Measurements from ENCODE around the gene RAB40C.

The RAB40C gene

DNA sequence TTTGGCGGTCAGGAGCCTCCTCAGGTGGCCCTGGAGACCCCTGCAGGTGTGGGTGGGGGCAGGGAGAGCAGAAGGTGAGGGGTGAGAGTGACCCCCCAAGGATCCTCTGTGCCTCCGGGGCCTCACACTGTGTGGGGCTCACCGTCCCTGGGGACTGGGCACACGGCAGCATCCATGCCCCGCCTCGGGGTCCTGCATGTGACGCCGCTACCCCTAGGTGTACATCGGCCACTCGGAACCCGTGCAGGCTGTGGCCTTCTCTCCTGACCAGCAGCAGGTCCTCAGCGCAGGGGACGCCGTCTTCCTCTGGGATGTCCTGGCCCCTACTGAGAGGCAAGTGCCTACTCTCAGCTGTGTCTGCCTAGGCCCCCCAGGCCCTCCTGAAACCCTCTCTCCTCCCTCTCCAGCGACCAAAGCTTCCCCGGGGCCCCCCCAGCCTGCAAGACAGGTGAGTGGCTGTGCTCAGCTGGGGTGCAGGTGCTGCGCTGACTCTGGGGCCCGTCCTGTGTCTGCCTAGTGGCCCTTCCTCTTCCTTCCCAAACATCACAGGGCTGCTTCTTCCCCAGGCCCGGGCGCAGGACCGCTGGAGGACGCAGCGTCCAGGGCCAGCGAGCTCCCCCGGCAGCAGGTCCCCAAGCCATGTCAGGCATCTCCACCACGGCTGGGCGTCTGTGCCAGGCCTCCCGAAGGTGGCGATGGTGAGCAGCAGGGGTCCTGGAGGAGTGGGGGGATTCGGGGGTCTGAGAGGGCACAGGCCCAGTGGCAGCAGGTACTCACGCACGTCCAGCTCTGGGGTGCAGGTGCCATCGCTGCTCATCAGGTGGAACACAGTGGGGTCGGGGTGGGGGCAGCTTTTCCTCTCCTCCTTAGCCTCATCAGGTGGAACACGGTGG, 69.1 kb downstream of the RAB40C start:
- Histone ChIP-seq H3K9me3 (ENCODE audit: control insufficient read depth, insufficient read depth, low read length) (no peaks in the 10 kb centered on the region), H3K4me1 (ENCODE audit: control insufficient read depth, insufficient read depth, low read length) (no peaks in the 10 kb centered on the region), H3K27me3 (ENCODE audit: control insufficient read depth, insufficient read depth, low read length) (no peaks in the 10 kb centered on the region), H3K4me3 (ENCODE audit: low read depth, low read length) (no peak overlapping the region), H3K9ac (ENCODE audit: low read depth, low read length) (no peak overlapping the region), H3K36me3 (ENCODE audit: control insufficient read depth, insufficient read depth, low read length) (peaks cover 41% of the 10 kb centered on the region)

- no peaks in the 10 kb centered on the region for H3K4me1 ChIP-seq (ENCODE audit: control insufficient read depth, insufficient read depth, low read length)
Observed at GRCh38 chr16:659618-660017, 69.8 kb downstream of the RAB40C start.

DNA sequence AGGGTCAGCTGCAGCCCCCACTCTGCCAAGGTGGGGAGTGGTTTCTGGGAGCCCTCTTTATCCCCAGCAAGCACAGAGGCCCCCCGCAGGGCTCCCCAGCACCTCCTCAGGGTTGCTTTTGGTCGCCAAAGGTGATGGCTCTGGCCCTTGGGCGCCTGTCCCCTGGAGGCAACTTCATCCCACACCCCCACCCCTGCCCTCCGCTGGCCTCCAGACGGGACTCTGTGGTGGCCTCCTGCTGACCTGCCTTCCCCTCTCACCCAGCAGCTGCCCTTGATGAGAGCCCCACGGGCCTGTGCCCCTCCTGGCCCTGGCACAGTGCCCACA, 70.2 kb downstream of the RAB40C start:
- no peaks in the 10 kb centered on the region for H3K4me1 ChIP-seq (ENCODE audit: control insufficient read depth, insufficient read depth, low read length)
- H3K27me3 ChIP-seq (ENCODE audit: control insufficient read depth, insufficient read depth, low read length): no peaks in the 10 kb centered on the region
- no peaks in the 10 kb centered on the region for H3K9me3 ChIP-seq (ENCODE audit: control insufficient read depth, insufficient read depth, low read length)
- H3K36me3 ChIP-seq (ENCODE audit: control insufficient read depth, insufficient read depth, low read length): peaks cover 41% of the 10 kb centered on the region
- H3K9ac ChIP-seq (ENCODE audit: low read depth, low read length): no peak overlapping the region
- no peak overlapping the region for H3K4me3 ChIP-seq (ENCODE audit: low read depth, low read length)

More at GRCh38 chr16:659618-660017, 69.8 kb downstream of the RAB40C start:
- no peak overlapping the region for H3K4me3 ChIP-seq (ENCODE audit: low read depth, low read length)
- H3K27me3 ChIP-seq (ENCODE audit: control insufficient read depth, insufficient read depth, low read length): no peaks in the 10 kb centered on the region
- H3K9me3 ChIP-seq (ENCODE audit: control insufficient read depth, insufficient read depth, low read length): no peaks in the 10 kb centered on the region
- H3K36me3 ChIP-seq (ENCODE audit: control insufficient read depth, insufficient read depth, low read length): peaks cover 41% of the 10 kb centered on the region
- H3K9ac ChIP-seq (ENCODE audit: low read depth, low read length): no peak overlapping the region

- Histone ChIP-seq H3K27me3 (ENCODE audit: control insufficient read depth, insufficient read depth, low read length) (no peaks in the 10 kb centered on the region), H3K36me3 (ENCODE audit: control insufficient read depth, insufficient read depth, low read length) (peaks cover 38% of the 10 kb centered on the region), H3K9ac (ENCODE audit: low read depth, low read length) (peak overlapping the region; percentile 54), H3K4me3 (ENCODE audit: low read depth, low read length) (no peak overlapping the region), H3K9me3 (ENCODE audit: control insufficient read depth, insufficient read depth, low read length) (no peaks in the 10 kb centered on the region), H3K4me1 (ENCODE audit: control insufficient read depth, insufficient read depth, low read length) (no peaks in the 10 kb centered on the region)
Observed at GRCh38 chr16:660459-661183, 70.8 kb downstream of the RAB40C start.

DNA sequence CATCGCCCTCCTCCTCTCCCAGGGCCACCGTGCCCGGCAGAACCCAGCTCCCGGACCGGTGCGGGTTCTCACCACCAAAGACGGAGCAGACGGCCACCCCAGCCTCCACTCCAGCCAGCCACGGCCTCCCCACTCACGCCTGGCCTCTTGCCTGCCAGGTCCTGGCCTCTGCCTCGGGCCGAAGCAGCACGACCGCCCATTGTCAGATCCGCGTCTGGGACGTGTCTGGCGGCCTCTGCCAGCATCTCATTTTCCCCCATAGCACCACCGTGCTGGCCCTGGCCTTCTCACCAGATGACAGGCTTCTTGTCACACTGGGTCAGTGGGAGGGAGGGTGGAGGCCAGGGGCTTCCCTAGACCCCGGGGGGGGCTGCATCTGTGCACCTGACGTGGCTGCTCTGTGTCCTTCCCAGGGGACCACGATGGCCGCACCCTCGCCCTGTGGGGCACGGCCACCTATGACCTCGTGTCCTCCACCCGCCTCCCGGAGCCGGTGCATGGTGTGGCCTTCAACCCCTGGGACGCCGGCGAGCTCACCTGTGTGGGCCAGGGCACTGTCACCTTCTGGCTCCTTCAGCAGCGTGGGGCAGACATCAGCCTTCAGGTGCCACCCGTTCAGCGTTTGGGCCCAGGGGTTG, 71.4 kb downstream of the RAB40C start:
- H3K9ac ChIP-seq (ENCODE audit: low read depth, low read length): peak overlapping the region; percentile 54
- H3K4me1 ChIP-seq (ENCODE audit: control insufficient read depth, insufficient read depth, low read length): no peaks in the 10 kb centered on the region
- H3K27me3 ChIP-seq (ENCODE audit: control insufficient read depth, insufficient read depth, low read length): no peaks in the 10 kb centered on the region
- H3K4me3 ChIP-seq (ENCODE audit: low read depth, low read length): no peak overlapping the region
- peaks cover 31% of the 10 kb centered on the region for H3K36me3 ChIP-seq (ENCODE audit: control insufficient read depth, insufficient read depth, low read length)
- no peaks in the 10 kb centered on the region for H3K9me3 ChIP-seq (ENCODE audit: control insufficient read depth, insufficient read depth, low read length)

DNA sequence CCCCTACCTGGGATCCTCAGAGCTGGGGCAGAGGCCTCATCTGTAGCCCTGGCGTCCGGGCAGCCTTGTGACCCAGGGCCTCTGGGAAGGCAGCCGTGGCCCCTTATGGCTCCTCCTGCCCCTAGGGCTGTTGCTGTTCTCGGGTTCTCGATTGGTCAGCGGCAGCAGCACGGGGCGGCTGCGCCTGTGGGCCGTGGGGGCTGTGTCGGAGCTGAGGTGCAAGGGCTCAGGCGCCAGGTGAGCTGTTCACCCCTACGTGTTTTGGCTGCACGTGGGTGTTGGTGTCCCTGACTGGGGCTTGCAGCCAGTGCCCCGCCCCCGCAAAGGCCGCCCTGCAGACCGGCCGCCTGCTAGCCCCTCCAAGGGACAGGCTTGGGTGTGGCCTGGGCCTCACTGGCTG, 72.2 kb downstream of the RAB40C start:
- Histone ChIP-seq H3K36me3 (ENCODE audit: control insufficient read depth, insufficient read depth, low read length) (peaks cover 29% of the 10 kb centered on the region), H3K9me3 (ENCODE audit: control insufficient read depth, insufficient read depth, low read length) (no peaks in the 10 kb centered on the region), H3K4me1 (ENCODE audit: control insufficient read depth, insufficient read depth, low read length) (no peaks in the 10 kb centered on the region), H3K9ac (ENCODE audit: low read depth, low read length) (no peak overlapping the region), H3K4me3 (ENCODE audit: low read depth, low read length) (no peak overlapping the region), H3K27me3 (ENCODE audit: control insufficient read depth, insufficient read depth, low read length) (no peaks in the 10 kb centered on the region)

DNA sequence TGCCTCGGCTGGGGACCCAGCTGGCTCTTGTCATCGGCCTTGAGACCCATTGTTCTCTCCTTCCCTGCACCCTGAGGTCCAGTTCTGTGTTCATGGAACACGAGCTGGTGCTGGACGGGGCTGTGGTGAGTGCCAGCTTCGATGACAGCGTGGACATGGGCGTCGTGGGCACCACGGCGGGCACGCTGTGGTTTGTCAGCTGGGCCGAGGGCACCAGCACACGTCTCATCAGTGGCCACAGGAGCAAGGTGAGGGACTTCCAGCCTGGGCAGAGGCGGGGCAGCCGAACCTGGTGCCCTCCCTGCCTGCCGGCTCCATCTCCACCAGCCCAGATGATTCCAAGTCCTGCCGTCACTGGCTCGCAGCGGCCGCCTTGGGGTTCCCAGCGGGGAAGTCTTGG, 72.7 kb downstream of the RAB40C start:
- Histone ChIP-seq H3K27me3 (ENCODE audit: control insufficient read depth, insufficient read depth, low read length) (no peaks in the 10 kb centered on the region), H3K4me1 (ENCODE audit: control insufficient read depth, insufficient read depth, low read length) (no peaks in the 10 kb centered on the region), H3K36me3 (ENCODE audit: control insufficient read depth, insufficient read depth, low read length) (peaks cover 28% of the 10 kb centered on the region), H3K9ac (ENCODE audit: low read depth, low read length) (no peak overlapping the region), H3K4me3 (ENCODE audit: low read depth, low read length) (no peak overlapping the region), H3K9me3 (ENCODE audit: control insufficient read depth, insufficient read depth, low read length) (no peaks in the 10 kb centered on the region)

- Histone ChIP-seq H3K27me3 (ENCODE audit: control insufficient read depth, insufficient read depth, low read length) (no peaks in the 10 kb centered on the region), H3K9me3 (ENCODE audit: control insufficient read depth, insufficient read depth, low read length) (no peaks in the 10 kb centered on the region), H3K9ac (ENCODE audit: low read depth, low read length) (no peak overlapping the region), H3K36me3 (ENCODE audit: control insufficient read depth, insufficient read depth, low read length) (peaks cover 42% of the 10 kb centered on the region), H3K4me3 (ENCODE audit: low read depth, low read length) (no peak overlapping the region), H3K4me1 (ENCODE audit: control insufficient read depth, insufficient read depth, low read length) (no peaks in the 10 kb centered on the region)
Observed at GRCh38 chr16:666572-666971, 76.7 kb downstream of the RAB40C start.

DNA sequence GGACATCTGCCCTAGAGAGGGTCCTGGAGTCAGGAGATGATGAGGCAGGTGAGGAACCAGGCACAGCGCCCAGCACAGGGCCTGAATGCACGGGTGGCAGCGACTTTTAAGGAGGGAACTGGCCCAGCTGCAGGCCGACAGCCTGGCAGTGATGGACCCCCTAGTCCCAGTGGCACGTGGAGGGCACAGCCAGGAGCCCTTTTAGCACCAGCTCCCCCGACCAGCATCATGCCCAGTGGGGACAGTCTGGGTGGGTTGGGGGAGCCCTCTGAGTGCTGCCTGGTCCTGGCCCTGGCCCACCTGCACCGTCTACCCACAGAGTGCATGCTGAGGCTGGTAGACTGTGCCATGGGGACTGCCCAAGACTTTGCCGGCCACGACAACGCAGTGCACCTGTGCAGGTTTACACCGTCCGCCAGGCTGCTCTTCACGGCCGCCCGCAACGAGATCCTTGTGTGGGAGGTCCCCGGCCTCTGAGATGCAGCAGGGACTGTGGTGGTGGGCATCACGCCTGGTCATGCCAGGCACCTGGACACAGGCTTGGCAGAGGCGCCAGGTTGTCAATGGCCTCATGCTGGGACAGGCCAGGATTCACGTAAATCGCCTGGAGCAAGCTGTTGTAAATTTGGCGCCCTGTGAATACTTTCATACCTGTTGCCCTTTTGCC, 77.4 kb downstream of the RAB40C start:
- Histone ChIP-seq H3K9me3 (ENCODE audit: control insufficient read depth, insufficient read depth, low read length) (no peaks in the 10 kb centered on the region), H3K36me3 (ENCODE audit: control insufficient read depth, insufficient read depth, low read length) (peaks cover 43% of the 10 kb centered on the region), H3K4me3 (ENCODE audit: low read depth, low read length) (no peak overlapping the region), H3K27me3 (ENCODE audit: control insufficient read depth, insufficient read depth, low read length) (no peaks in the 10 kb centered on the region), H3K4me1 (ENCODE audit: control insufficient read depth, insufficient read depth, low read length) (no peaks in the 10 kb centered on the region), H3K9ac (ENCODE audit: low read depth, low read length) (peak overlapping the region; percentile 16)

DNA sequence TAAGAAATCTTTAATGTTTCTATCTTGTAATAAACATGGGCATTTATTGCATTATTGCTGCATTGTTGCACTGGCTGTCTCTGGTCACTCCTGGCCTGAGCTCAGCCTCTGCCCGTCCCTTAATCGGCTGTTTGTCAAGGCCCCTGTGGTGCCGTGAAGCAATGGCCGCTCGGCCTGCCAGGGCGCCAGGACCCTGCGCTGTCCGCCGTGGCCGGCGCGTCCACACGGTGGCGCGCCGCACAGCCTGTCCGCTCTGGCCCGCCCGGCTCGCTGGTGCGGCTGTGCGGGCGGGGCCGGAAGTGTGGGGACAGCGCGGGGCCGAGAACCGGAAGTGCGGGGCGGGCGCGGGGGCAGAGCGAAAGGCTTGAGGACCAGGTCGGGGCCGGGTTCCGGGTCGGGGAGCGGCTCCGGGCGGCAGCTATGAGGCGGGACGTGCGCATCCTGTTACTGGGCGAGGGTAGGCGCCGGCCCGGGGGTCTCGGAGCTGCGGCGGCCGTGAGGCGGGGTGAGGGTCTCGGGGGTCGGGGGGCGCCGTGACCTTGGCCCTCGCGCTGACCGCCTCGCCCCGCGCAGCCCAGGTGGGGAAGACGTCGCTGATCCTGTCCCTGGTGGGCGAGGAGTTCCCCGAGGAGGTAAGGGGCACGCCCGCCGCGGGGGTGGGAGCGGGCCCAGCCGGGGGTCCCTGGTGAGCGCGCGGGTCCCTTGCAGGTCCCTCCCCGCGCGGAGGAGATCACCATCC, 78.1 kb downstream of the RAB40C start, which contains the start of gene RHOT2:
TSS of gene RHOT2 (plus strand) at position 353 of the 739 bp plus-strand sequence. CDS start at position 421, 68 bp downstream.
- Histone ChIP-seq H3K36me3 (ENCODE audit: control insufficient read depth, insufficient read depth, low read length) (peaks cover 44% of the 10 kb centered on the region), H3K4me3 (ENCODE audit: low read depth, low read length) (peak within 1 kb of the TSS; percentile 77), H3K4me1 (ENCODE audit: control insufficient read depth, insufficient read depth, low read length) (no peaks in the 10 kb centered on the region), H3K9ac (ENCODE audit: low read depth, low read length) (peak within 1 kb of the TSS; percentile 79), H3K9me3 (ENCODE audit: control insufficient read depth, insufficient read depth, low read length) (no peaks in the 10 kb centered on the region), H3K27me3 (ENCODE audit: control insufficient read depth, insufficient read depth, low read length) (no peaks in the 10 kb centered on the region)

Data from iPS-15b (cell line).